GM12878 (cell line): Measurements from ENCODE around the gene HMCN1.

Experiments used
- ATF3 ChIP-seq: IDR thresholded peaks from 2 replicates; pipeline ENCODE4 v1.6.1; 2011; ENCODE audit warnings: low read depth, mild to moderate bottlenecking, low read length, moderate library complexity, borderline replicate concordance; ENCODE audit errors: extremely low read depth
- BRCA1 ChIP-seq: IDR thresholded peaks from 2 replicates; pipeline ENCODE4 v1.6.1; 2011; ENCODE audit warnings: low read depth, low read length, improper control_type of control experiment
- CEBPB ChIP-seq, 2 experiments: fragments of 150-350 bp in 1 of 2; IDR thresholded peaks; 2 replicates each; pipeline ENCODE4 v1.6.1; 2012 to 2014; ENCODE audit warnings: low read depth in 2 of 2, low read length in 2 of 2, borderline replicate concordance in 1 of 2, inconsistent platforms in 1 of 2
- CREM ChIP-seq: IDR thresholded peaks from 2 replicates; pipeline ENCODE4 v1.6.1; 2014; ENCODE audit warnings: antibody characterized with exemption, low read depth
- CTCF ChIP-seq, 3 experiments: IDR thresholded peaks in 2 of 3; conservative IDR thresholded peaks in 1 of 3; 2 replicates each; pipeline ENCODE4 v1.5.1; 2011; ENCODE audit warnings: low read depth in 3 of 3, low read length in 3 of 3, mild to moderate bottlenecking in 3 of 3, control low read depth in 2 of 3, moderate library complexity in 2 of 3, inconsistent platforms in 1 of 3, mixed read lengths in 1 of 3; ENCODE audit not compliant: control insufficient read depth in 2 of 3, insufficient read depth in 1 of 3; ENCODE audit errors: extremely low read depth in 1 of 3
- EP300 ChIP-seq, 2 experiments: fragments of 150-350 bp in 1 of 2; IDR thresholded peaks; 2 replicates each; pipeline ENCODE4 v1.6.1; 2011 to 2012; ENCODE audit warnings: low read depth in 2 of 2, low read length in 2 of 2, borderline replicate concordance in 1 of 2, improper control_type of control experiment in 1 of 2, inconsistent platforms in 1 of 2; ENCODE audit not compliant: control insufficient read depth in 1 of 2
- EZH2 ChIP-seq: IDR thresholded peaks from 2 replicates; pipeline ENCODE4 v1.6.1; 2012; ENCODE audit warnings: low read depth, mild to moderate bottlenecking, control low read depth, inconsistent platforms, low read length, borderline replicate concordance; ENCODE audit not compliant: control insufficient read depth
- SMAD1 ChIP-seq: fragments of 450-650 bp; IDR thresholded peaks from 2 replicates; pipeline ENCODE4 v1.6.1; 2018; ENCODE audit warnings: mild to moderate bottlenecking, low read depth; ENCODE audit not compliant: partially characterized antibody
- SRF ChIP-seq, 2 experiments: IDR thresholded peaks; 2 replicates each; pipeline ENCODE4 v1.6.1; 2011; ENCODE audit warnings: low read depth in 2 of 2, low read length in 2 of 2, mild to moderate bottlenecking in 1 of 2, moderate library complexity in 1 of 2

- TF ChIP-seq CEBPB (IDR thresholded peaks at IDR 0.05; ENCODE audit: borderline replicate concordance in 1 of 2, low read depth in 2 of 2, low read length in 2 of 2): no peak
- TF ChIP-seq CREM: no peak
- no peak for TF ChIP-seq CTCF (IDR thresholded peaks at IDR 0.05 in 2 of 3, conservative IDR thresholded peaks at IDR 0.05 in 1 of 3; ENCODE audit: control insufficient read depth in 2 of 3, extremely low read depth in 1 of 3, insufficient read depth in 1 of 3, low read depth in 3 of 3, low read length in 3 of 3)
- no peak for TF ChIP-seq ATF3
- no peak for TF ChIP-seq EP300 (IDR thresholded peaks at IDR 0.05; ENCODE audit: borderline replicate concordance in 1 of 2, control insufficient read depth in 1 of 2, low read depth in 2 of 2, low read length in 2 of 2)
- no peak for TF ChIP-seq SRF (IDR thresholded peaks at IDR 0.05; ENCODE audit: low read depth in 2 of 2, low read length in 2 of 2)
- TF ChIP-seq BRCA1: no peak
- TF ChIP-seq EZH2: no peak
- no peak for TF ChIP-seq SMAD1
These were observed 112.7 kb downstream of the HMCN1 start for GRCh38 chr1:185846672-185847444.
